Natural killer cell (primary cell): ENCODE data around the gene BBC3. TPM values are rescaled to one million over a fixed set of nuclear protein-coding genes. Genes with fewer than 3 reads are reported as not detected.

Experiments
- ATAC-seq, 3 donors: fragments of 150-1000 bp in 2 of 3; fragments of 200-7000 bp in 1 of 3; cut with Tn5 transposase; 1 replicate in 1 of 3; 2 replicates in 2 of 3; pipeline ENCODE4 v1.10.0; 2021; ENCODE audit warnings: mild to moderate bottlenecking in 2 of 3, moderate library complexity in 2 of 3
- DNase-seq, 2 donors: peaks; one replicate each; pipeline versions ENCODE4 v3.0.0 to v3.0.0-alpha.2; 2013 to 2021; ENCODE audit warnings: mixed read lengths in 1 of 2
- H3K27ac ChIP-seq: one replicate; pipeline ENCODE4 v1.5.1; 2013; ENCODE audit warnings: mild to moderate bottlenecking, low read length
- H3K27me3 ChIP-seq: one replicate; pipeline ENCODE4 v1.6.1; 2013; ENCODE audit warnings: low read length; ENCODE audit not compliant: control insufficient read depth, insufficient read depth
- H3K36me3 ChIP-seq: one replicate; pipeline ENCODE4 v1.6.1; 2013; ENCODE audit warnings: low read length; ENCODE audit not compliant: control insufficient read depth, insufficient read depth
- H3K4me1 ChIP-seq: one replicate; pipeline ENCODE4 v1.6.1; 2013; ENCODE audit warnings: low read length; ENCODE audit not compliant: control insufficient read depth, insufficient read depth
- H3K4me3 ChIP-seq: one replicate; pipeline ENCODE4 v1.5.1; 2013; ENCODE audit warnings: low read length
- H3K9me3 ChIP-seq: one replicate; pipeline ENCODE4 v1.6.1; 2013; ENCODE audit warnings: low read length; ENCODE audit not compliant: control insufficient read depth, insufficient read depth
- H3K27ac Mint-ChIP-seq, 2 donors: one replicate each; pipeline ENCODE4 v1.8.0; 2022; ENCODE audit warnings: mild to moderate bottlenecking in 2 of 2, mixed read lengths in 2 of 2, moderate library complexity in 1 of 2
- H3K27me3 Mint-ChIP-seq, 2 donors: one replicate each; pipeline ENCODE4 v1.8.0; 2022; ENCODE audit warnings: low read depth in 2 of 2, mixed read lengths in 2 of 2
- H3K36me3 Mint-ChIP-seq: one replicate; pipeline ENCODE4 v1.8.0; 2022; ENCODE audit warnings: mixed read lengths
- H3K4me1 Mint-ChIP-seq, 2 donors: one replicate each; pipeline ENCODE4 v1.8.0; 2022; ENCODE audit warnings: mixed read lengths in 2 of 2
- H3K4me3 Mint-ChIP-seq: one replicate; pipeline ENCODE4 v1.8.0; 2022; ENCODE audit warnings: mild to moderate bottlenecking, moderate library complexity, mixed read lengths
- H3K9me3 Mint-ChIP-seq, 2 donors: one replicate each; pipeline ENCODE4 v1.8.0; 2022; ENCODE audit warnings: mixed read lengths in 2 of 2
- CTCF ChIP-seq: fragments of 200-600 bp; IDR thresholded peaks from one replicate; pipeline ENCODE4 v1.8.0; 2022; ENCODE audit warnings: antibody characterized with exemption
- WGBS: methylation state at CpG from one replicate; pipeline ENCODE4 v1.1.7; 2013; ENCODE audit warnings: missing lambda C conversion rate; ENCODE audit not compliant: insufficient coverage; 5-methylcytosine and 5-hydroxymethylcytosine counted together
- intact Hi-C: fragments of 100-400 bp; cut with micrococcal nuclease; formaldehyde crosslinking; loops from one replicate; pipeline ENCODE4 v1.14.2; 2022
- total RNA-seq, 4 donors: library from RNA; stranded (reverse); fragments of 120-200 nt in 1 of 4; gene quantifications; one replicate each; pipeline versions ENCODE4 v1.2.3 to v1.2.4, GENCODE V29; 2013 to 2022

Gene BBC3
- total RNA-seq, 3 donors from 2014 or later (not counting 1 experiment from before 2014, with no cell fraction given), result 39.9 to 45.1 (median 43.9) TPM

GRCh38 chr19:47176627-47177090 is 54.3 kb downstream of the BBC3 start:
- Mint-ChIP-seq H3K4me3 (peak overlapping the region; percentile 60), H3K9me3 (no peaks in the 10 kb centered on the region), H3K27me3 (no peaks in the 10 kb centered on the region), H3K36me3 (peaks cover 9% of the 10 kb centered on the region), H3K27ac (peak overlapping the region; percentile 50 to 66), H3K4me1 (peaks cover 21 to 31% of the 10 kb centered on the region in 2 donors)
- Histone ChIP-seq H3K4me1 (peaks cover 28% of the 10 kb centered on the region), H3K27me3 (no peaks in the 10 kb centered on the region), H3K27ac (peak overlapping the region; percentile 43), H3K9me3 (no peaks in the 10 kb centered on the region), H3K36me3 (peaks cover 14% of the 10 kb centered on the region), H3K4me3 (no peak overlapping the region)
- TF ChIP-seq CTCF, result no peak
- ATAC-seq, result peak; percentile 67 to 84 (median 83)
- peak in 1 of 2 donors; percentile 74 for DNase-seq
- intact Hi-C loops, result loop anchor here (1.0 kb wide), 1 partner anchor 19 kb away; no protein-coding TSS in a partner anchor
- 9% methylated on average over 5 of the region's 5 CpGs for WGBS

GRCh38 chr19:47176071-47176626 is 54.9 kb downstream of the BBC3 start:
- peak overlapping the region; percentile 43 for H3K27ac ChIP-seq
- peak overlapping the region; percentile 50 to 66 for H3K27ac Mint-ChIP-seq
- no peak for ATAC-seq
- no peaks in the 10 kb centered on the region for H3K9me3 Mint-ChIP-seq
- peaks cover 9% of the 10 kb centered on the region for H3K36me3 Mint-ChIP-seq
- H3K9me3 ChIP-seq, result no peaks in the 10 kb centered on the region
- H3K4me3 Mint-ChIP-seq, result peak overlapping the region; percentile 60
- no peak overlapping the region for H3K4me3 ChIP-seq
- H3K27me3 Mint-ChIP-seq, result no peaks in the 10 kb centered on the region
- intact Hi-C loops, result loop anchor here (1.0 kb wide), 1 partner anchor 19 kb away; no protein-coding TSS in a partner anchor
- no peak for DNase-seq
- H3K36me3 ChIP-seq, result peaks cover 14% of the 10 kb centered on the region
- TF ChIP-seq CTCF, result no peak
- no peaks in the 10 kb centered on the region for H3K27me3 ChIP-seq
- H3K4me1 ChIP-seq, result peaks cover 31% of the 10 kb centered on the region
- 96% methylated on average over 5 of the region's 5 CpGs for WGBS
- peaks cover 21 to 31% of the 10 kb centered on the region in 2 donors for H3K4me1 Mint-ChIP-seq

- no peak for ATAC-seq
- WGBS, result 98% methylated on average over 18 of the region's 19 CpGs
- H3K4me3 Mint-ChIP-seq, result no peak overlapping the region
- H3K9me3 Mint-ChIP-seq, result no peaks in the 10 kb centered on the region
- H3K4me1 Mint-ChIP-seq, result peaks cover 19 to 22% of the 10 kb centered on the region in 2 donors
- no peak overlapping the region for H3K27ac Mint-ChIP-seq
- Histone ChIP-seq H3K9me3 (no peaks in the 10 kb centered on the region), H3K27me3 (no peaks in the 10 kb centered on the region), H3K4me3 (no peak overlapping the region), H3K4me1 (peaks cover 35% of the 10 kb centered on the region), H3K36me3 (peaks cover 26% of the 10 kb centered on the region), H3K27ac (no peak overlapping the region)
- DNase-seq, result no peak
- no peak for TF ChIP-seq CTCF
- no peaks in the 10 kb centered on the region for H3K36me3 Mint-ChIP-seq
- intact Hi-C loops, result no loop called here
- H3K27me3 Mint-ChIP-seq, result no peaks in the 10 kb centered on the region
Observed at GRCh38 chr19:47172666-47173455, 58.1 kb downstream of the BBC3 start.

Other genes with a start within 250 kb of the BBC3 start
- gene NPAS1, start 211.4 kb downstream of the BBC3 start, total RNA-seq, result under 1 TPM in 2 of 3 donors, not detected in 1; 0.64 to 0.65 TPM
- 10 to 100 TPM; 29.1 to 35.5 (median 31.3) TPM for gene TMEM160, start 182.6 kb downstream of the BBC3 start, total RNA-seq
- 10 to 100 TPM; 71.2 to 75.3 (median 73.3) TPM for gene ZC3H4, start 117.4 kb downstream of the BBC3 start, total RNA-seq
- gene SAE1, start 100.4 kb downstream of the BBC3 start, total RNA-seq, result 10 to 100 TPM; 42.5 to 49.3 (median 46.0) TPM
- gene CCDC9, start 25.3 kb upstream of the BBC3 start, total RNA-seq, result 10 to 100 TPM; 49.6 to 55.8 (median 55.4) TPM
- gene INAFM1, start 43.7 kb upstream of the BBC3 start, total RNA-seq, result 10 to 100 TPM in 1 of 3 donors, 1 to 10 TPM in 2; 9.1 to 10.3 (median 9.5) TPM
- 10 to 100 TPM; 11.4 to 42.7 (median 28.7) TPM for gene C5AR1, start 78.7 kb upstream of the BBC3 start, total RNA-seq
- gene C5AR2, start 101.0 kb upstream of the BBC3 start, total RNA-seq, result 10 to 100 TPM in 1 of 3 donors, 1 to 10 TPM in 2; 4.3 to 15.5 (median 8.3) TPM
- gene DHX34, start 118.1 kb upstream of the BBC3 start, total RNA-seq, result 10 to 100 TPM; 19.8 to 25.9 (median 20.0) TPM
- not detected for gene MEIS3, start 188.3 kb upstream of the BBC3 start, total RNA-seq
- gene SLC8A2, start 240.7 kb upstream of the BBC3 start, total RNA-seq, result under 1 TPM in 1 of 3 donors, not detected in 2; 0.20 TPM